ENCODE results near the gene ABCC3. TPM values are rescaled to one million over a fixed set of nuclear protein-coding genes. Genes with fewer than 3 reads are reported as not detected.

Gene ABCC3
- total and polyA plus RNA-seq, 2 donors (not counting 3 experiments of a cell fraction or from before 2014, with no cell fraction given): 1.1 to 2.6 TPM

DNA sequence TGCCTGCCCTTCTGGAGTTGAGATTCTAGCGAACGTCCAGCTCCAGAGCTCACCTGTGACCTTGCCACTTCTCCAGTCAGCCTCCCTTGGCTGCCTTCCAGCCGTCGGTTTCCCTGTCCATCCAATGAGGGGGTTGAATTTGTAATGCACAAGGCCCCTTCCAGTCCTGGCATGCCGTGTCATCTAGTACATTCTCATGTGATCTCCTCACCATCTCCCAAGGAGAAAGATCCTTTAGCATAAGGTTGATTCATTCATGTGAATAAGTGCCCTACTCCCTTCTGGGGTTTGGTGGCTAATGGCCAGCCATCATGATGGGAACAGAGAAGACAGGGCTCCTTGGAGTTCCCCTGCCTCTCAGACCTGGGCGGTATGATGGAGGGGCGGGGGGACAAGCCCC lies 18.9 kb upstream of the ABCC3 start:
- Histone ChIP-seq H4K20me1 (replicated peaks; ENCODE audit: control insufficient read depth, extremely low read depth, insufficient read depth, low read length) (no peaks in the 10 kb centered on the region), H2AFZ (ENCODE audit: low read depth, low read length) (no peak overlapping the region), H3K9me1 (replicated peaks; ENCODE audit: control insufficient read depth, extremely low read depth, insufficient read depth, low read length) (no peaks in the 10 kb centered on the region), H3K9ac (replicated peaks; ENCODE audit: extremely low read depth, insufficient read depth, low read length) (no peak overlapping the region), H3K36me3 (ENCODE audit: control insufficient read depth in 2 of 2, extremely low read depth in 1 of 2, insufficient read depth in 2 of 2, low read length in 2 of 2) (no peaks in the 10 kb centered on the region), H3K4me1 (ENCODE audit: control insufficient read depth, extremely low read depth, insufficient read depth, low read length) (peaks cover 6% of the 10 kb centered on the region), H3K4me3 (replicated peaks in 1 of 3; ENCODE audit: insufficient read depth in 1 of 3, low read depth in 1 of 3, low read length in 3 of 3) (no peak overlapping the region), H3K79me2 (ENCODE audit: control insufficient read depth, insufficient read depth, low read length) (no peaks in the 10 kb centered on the region), H3K27ac (ENCODE audit: insufficient read depth, low read depth, low read length) (no peak overlapping the region), H3K27me3 (ENCODE audit: control insufficient read depth in 2 of 2, insufficient read depth in 2 of 2, low read length in 2 of 2) (no peaks in the 10 kb centered on the region), H3K4me2 (ENCODE audit: insufficient read depth, low read length) (no peak overlapping the region), H3K9me3 (replicated peaks; ENCODE audit: control insufficient read depth, insufficient read depth, low read length) (no peaks in the 10 kb centered on the region)
- CTCF ChIA-PET: interaction anchor here (1.4 to 3.8 kb wide), 3 partner anchors 10 to 65 kb away, joined by 4 to 18 read pairs (median 15); no protein-coding TSS in a partner anchor
- dilution Hi-C loops (cut with MboI; ENCODE audit: extremely low pct_ligation_motif_present, low sequenced_read_pairs): no loop called here
- FAIRE-seq: no peak
- no TSS peak for BruUV-seq (replicated peaks)
- intact Hi-C loops (cut with micrococcal nuclease): loop anchor here (5.0 kb wide), 1 partner anchor 54 kb away; the partner anchor contains the start of gene CACNA1G
- DNase-seq (ENCODE audit: low read depth, low spot score): no peak
- no peak for TF ChIP-seq POLR2A (IDR thresholded peaks at IDR 0.05; ENCODE audit: low read depth, low read length)
- TF ChIP-seq, protein P1, sequence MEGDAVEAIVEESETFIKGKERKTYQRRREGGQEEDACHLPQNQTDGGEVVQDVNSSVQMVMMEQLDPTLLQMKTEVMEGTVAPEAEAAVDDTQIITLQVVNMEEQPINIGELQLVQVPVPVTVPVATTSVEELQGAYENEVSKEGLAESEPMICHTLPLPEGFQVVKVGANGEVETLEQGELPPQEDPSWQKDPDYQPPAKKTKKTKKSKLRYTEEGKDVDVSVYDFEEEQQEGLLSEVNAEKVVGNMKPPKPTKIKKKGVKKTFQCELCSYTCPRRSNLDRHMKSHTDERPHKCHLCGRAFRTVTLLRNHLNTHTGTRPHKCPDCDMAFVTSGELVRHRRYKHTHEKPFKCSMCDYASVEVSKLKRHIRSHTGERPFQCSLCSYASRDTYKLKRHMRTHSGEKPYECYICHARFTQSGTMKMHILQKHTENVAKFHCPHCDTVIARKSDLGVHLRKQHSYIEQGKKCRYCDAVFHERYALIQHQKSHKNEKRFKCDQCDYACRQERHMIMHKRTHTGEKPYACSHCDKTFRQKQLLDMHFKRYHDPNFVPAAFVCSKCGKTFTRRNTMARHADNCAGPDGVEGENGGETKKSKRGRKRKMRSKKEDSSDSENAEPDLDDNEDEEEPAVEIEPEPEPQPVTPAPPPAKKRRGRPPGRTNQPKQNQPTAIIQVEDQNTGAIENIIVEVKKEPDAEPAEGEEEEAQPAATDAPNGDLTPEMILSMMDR (IDR thresholded peaks at IDR 0.05; ENCODE audit: extremely low read depth in 1 of 2, insufficient read depth in 1 of 2, low read depth in 1 of 2, low read length in 2 of 2): no peak
- no peak for TF ChIP-seq FOS (IDR thresholded peaks at IDR 0.05; ENCODE audit: borderline replicate concordance, insufficient read depth, low read length)
- TF ChIP-seq GATA2 (IDR thresholded peaks at IDR 0.05; ENCODE audit: insufficient read depth, insufficient read length, low read depth, low read length): no peak
- TF ChIP-seq EZH2 (IDR thresholded peaks at IDR 0.05; ENCODE audit: borderline replicate concordance, low read depth, low read length, severe bottlenecking): no peak
- POLR2A ChIA-PET: no interaction called here

DNA sequence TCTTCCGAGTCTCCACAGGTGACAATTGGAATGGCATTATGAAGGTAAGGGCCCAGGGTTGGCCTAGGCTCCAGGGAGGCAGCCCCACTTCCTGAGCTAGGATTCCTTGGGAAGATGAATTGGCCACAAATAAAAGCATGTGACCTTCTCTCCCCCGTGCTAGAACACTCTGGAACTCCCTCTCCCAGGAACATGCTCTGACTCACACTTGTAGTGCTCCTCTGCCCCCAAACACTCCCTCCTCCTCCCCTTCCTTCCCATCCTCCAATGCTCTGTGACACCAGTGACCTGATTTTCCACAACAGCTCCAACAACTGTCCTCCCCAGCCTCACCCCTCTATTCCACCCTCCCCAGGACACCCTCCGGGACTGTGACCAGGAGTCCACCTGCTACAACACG lies 16.4 kb upstream of the ABCC3 start:
- H4K20me1 ChIP-seq (replicated peaks; ENCODE audit: control insufficient read depth, extremely low read depth, insufficient read depth, low read length): no peaks in the 10 kb centered on the region
- no peaks in the 10 kb centered on the region for H3K79me2 ChIP-seq (ENCODE audit: control insufficient read depth, insufficient read depth, low read length)
- dilution Hi-C loops (cut with MboI; ENCODE audit: extremely low pct_ligation_motif_present, low sequenced_read_pairs): no loop called here
- DNase-seq (ENCODE audit: low read depth, low spot score) (no peak), FAIRE-seq (no peak)
- intact Hi-C loops (cut with micrococcal nuclease): loop anchor here (5.0 kb wide), 1 partner anchor 56 kb away; the partner anchor contains the start of gene CACNA1G
- H2AFZ ChIP-seq (ENCODE audit: low read depth, low read length): no peak overlapping the region
- CTCF ChIA-PET: interaction anchor here (0.8 to 3.8 kb wide), 6 partner anchors 7 to 68 kb away, joined by 3 to 18 read pairs (median 10); no protein-coding TSS in a partner anchor
- H3K4me1 ChIP-seq (ENCODE audit: control insufficient read depth, extremely low read depth, insufficient read depth, low read length): peaks cover 6% of the 10 kb centered on the region
- no peaks in the 10 kb centered on the region for H3K27me3 ChIP-seq (ENCODE audit: control insufficient read depth in 2 of 2, insufficient read depth in 2 of 2, low read length in 2 of 2)
- no peaks in the 10 kb centered on the region for H3K36me3 ChIP-seq (ENCODE audit: control insufficient read depth in 2 of 2, extremely low read depth in 1 of 2, insufficient read depth in 2 of 2, low read length in 2 of 2)
- POLR2A ChIA-PET: no interaction called here
- H3K9me1 ChIP-seq (replicated peaks; ENCODE audit: control insufficient read depth, extremely low read depth, insufficient read depth, low read length): no peaks in the 10 kb centered on the region
- BruUV-seq (replicated peaks): no TSS peak
- H3K27ac ChIP-seq (ENCODE audit: insufficient read depth, low read depth, low read length): no peak overlapping the region
- no peak overlapping the region for H3K9ac ChIP-seq (replicated peaks; ENCODE audit: extremely low read depth, insufficient read depth, low read length)
- no peaks in the 10 kb centered on the region for H3K9me3 ChIP-seq (replicated peaks; ENCODE audit: control insufficient read depth, insufficient read depth, low read length)
- no peak overlapping the region for H3K4me2 ChIP-seq (ENCODE audit: insufficient read depth, low read length)
- no peak overlapping the region for H3K4me3 ChIP-seq (replicated peaks in 1 of 3; ENCODE audit: insufficient read depth in 1 of 3, low read depth in 1 of 3, low read length in 3 of 3)
- no peak for TF ChIP-seq MYC (IDR thresholded peaks at IDR 0.05; ENCODE audit: low read depth, low read length)
- TF ChIP-seq POLR2A (IDR thresholded peaks at IDR 0.05; ENCODE audit: low read depth, low read length): no peak
- no peak for TF ChIP-seq GATA2 (IDR thresholded peaks at IDR 0.05; ENCODE audit: insufficient read depth, insufficient read length, low read depth, low read length)
- TF ChIP-seq, protein P2, sequence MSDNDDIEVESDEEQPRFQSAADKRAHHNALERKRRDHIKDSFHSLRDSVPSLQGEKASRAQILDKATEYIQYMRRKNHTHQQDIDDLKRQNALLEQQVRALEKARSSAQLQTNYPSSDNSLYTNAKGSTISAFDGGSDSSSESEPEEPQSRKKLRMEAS (IDR thresholded peaks at IDR 0.05; ENCODE audit: insufficient read depth, insufficient read length): no peak
- TF ChIP-seq, protein P1 (IDR thresholded peaks at IDR 0.05; ENCODE audit: extremely low read depth in 1 of 2, insufficient read depth in 1 of 2, low read depth in 1 of 2, low read length in 2 of 2): no peak
- TF ChIP-seq JUN (IDR thresholded peaks at IDR 0.05; ENCODE audit: borderline replicate concordance, insufficient read depth, insufficient read length, low read depth): no peak
- TF ChIP-seq FOS (IDR thresholded peaks at IDR 0.05; ENCODE audit: borderline replicate concordance, insufficient read depth, low read length): no peak
- TF ChIP-seq POLR2AphosphoS5 (IDR thresholded peaks at IDR 0.05; ENCODE audit: insufficient read depth, low read depth, low read length): no peak
- TF ChIP-seq EZH2 (IDR thresholded peaks at IDR 0.05; ENCODE audit: borderline replicate concordance, low read depth, low read length, severe bottlenecking): no peak

Data from endothelial cell of umbilical vein (primary cell).